Stimulated activated effector memory CD8-positive, alpha-beta T cell treated with anti-CD3 and anti-CD28 coated beads, Interleukin-12 subunit alpha, Interleukin-12 subunit beta, amount 100 ng/mL, for 72 hours (primary cell): ENCODE results near the gene HPCAL1.

Experiments
- ATAC-seq: fragments of 150-1000 bp; cut with Tn5 transposase; 2 replicates; pipeline ENCODE4 v1.10.0; 2021
- DNase-seq, 2 donors: peaks; one replicate each; pipeline ENCODE4 v3.0.0; 2021 to 2022; ENCODE audit warnings: low spot score in 2 of 2
- H3K27ac Mint-ChIP-seq: one replicate; pipeline ENCODE4 v1.8.0; 2022; ENCODE audit warnings: mild to moderate bottlenecking, mixed read lengths
- H3K36me3 Mint-ChIP-seq: one replicate; pipeline ENCODE4 v1.8.0; 2022; ENCODE audit warnings: mild to moderate bottlenecking, mixed read lengths
- H3K4me1 Mint-ChIP-seq: one replicate; pipeline ENCODE4 v1.8.0; 2022; ENCODE audit warnings: mixed read lengths
- H3K4me3 Mint-ChIP-seq: one replicate; pipeline ENCODE4 v1.8.0; 2022; ENCODE audit warnings: mild to moderate bottlenecking, mixed read lengths
- H3K9me3 Mint-ChIP-seq: one replicate; pipeline ENCODE4 v1.8.0; 2022; ENCODE audit warnings: mixed read lengths

Gene HPCAL1

DNA sequence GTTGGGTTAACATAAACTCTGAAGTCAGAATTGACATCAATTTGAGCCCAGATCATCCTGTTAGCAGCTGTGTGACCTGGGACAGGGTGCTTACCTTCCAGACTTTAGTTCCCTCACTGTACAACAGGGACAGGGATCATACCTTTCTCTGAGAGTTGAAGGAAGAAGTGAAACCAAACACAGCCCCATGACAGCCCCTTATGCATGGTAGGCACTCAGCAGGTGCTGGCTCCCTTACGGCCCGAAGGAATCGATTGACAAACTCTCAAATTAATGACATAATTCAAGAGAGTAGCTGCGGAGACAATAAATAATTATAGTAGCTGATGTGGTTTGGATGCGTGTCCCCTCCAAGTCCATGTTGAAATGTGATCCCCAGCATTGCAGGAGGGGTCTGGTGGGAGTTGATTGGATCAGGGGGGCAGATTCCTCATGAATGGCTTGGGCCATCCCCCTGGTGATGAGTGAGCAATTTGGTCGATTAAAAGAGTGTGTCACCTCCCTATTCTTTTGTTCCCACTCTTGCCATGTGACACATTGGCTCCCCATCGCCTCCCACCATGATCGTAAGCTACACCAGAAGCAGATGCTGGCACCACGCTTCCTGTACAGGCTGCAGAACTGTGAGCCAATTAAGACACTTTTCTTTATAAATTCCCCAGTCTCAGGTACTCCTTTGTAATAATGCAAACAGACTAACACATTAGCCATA lies 73.0 kb downstream of the HPCAL1 start:
- peak overlapping the region; percentile 48 for H3K27ac Mint-ChIP-seq
- no peaks in the 10 kb centered on the region for H3K9me3 Mint-ChIP-seq
- H3K4me1 Mint-ChIP-seq = peaks cover 74% of the 10 kb centered on the region
- ATAC-seq (no peak), DNase-seq (no peak)
- H3K36me3 Mint-ChIP-seq = peaks cover 24% of the 10 kb centered on the region
- no peak overlapping the region for H3K4me3 Mint-ChIP-seq

- Mint-ChIP-seq H3K9me3 (no peaks in the 10 kb centered on the region), H3K4me1 (peaks cover 80% of the 10 kb centered on the region), H3K36me3 (peaks cover 24% of the 10 kb centered on the region), H3K27ac (peak overlapping the region; percentile 64), H3K4me3 (peak overlapping the region; percentile 25)
- no peak for DNase-seq
- no peak for ATAC-seq
These were observed 74.5 kb downstream of the HPCAL1 start for GRCh38 chr2:10377052-10377746.

DNA sequence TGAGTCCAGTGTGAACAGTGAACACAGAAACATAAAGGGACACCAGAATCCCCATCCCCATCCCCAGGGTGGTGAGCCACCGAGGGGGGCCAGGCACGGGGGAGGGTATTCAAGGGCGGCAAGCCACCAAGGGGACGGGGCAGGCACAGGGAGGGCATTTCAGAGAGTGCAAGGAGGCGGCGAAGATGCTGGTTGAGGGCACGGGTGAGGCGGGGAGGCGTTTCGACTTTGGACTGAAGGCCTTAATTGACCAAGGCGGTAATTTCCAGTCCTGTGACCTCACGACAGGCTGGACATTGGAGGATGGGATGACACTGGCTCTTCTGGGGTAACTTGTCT lies 75.0 kb downstream of the HPCAL1 start:
- peak overlapping the region; percentile 64 for H3K27ac Mint-ChIP-seq
- ATAC-seq (no peak), DNase-seq (no peak)
- no peaks in the 10 kb centered on the region for H3K9me3 Mint-ChIP-seq
- peaks cover 23% of the 10 kb centered on the region for H3K36me3 Mint-ChIP-seq
- peak overlapping the region; percentile 25 for H3K4me3 Mint-ChIP-seq
- peaks cover 82% of the 10 kb centered on the region for H3K4me1 Mint-ChIP-seq

- peak overlapping the region; percentile 64 for H3K27ac Mint-ChIP-seq
- H3K9me3 Mint-ChIP-seq = no peaks in the 10 kb centered on the region
- ATAC-seq (no peak), DNase-seq (no peak)
- H3K4me1 Mint-ChIP-seq = peaks cover 81% of the 10 kb centered on the region
- H3K4me3 Mint-ChIP-seq = peak overlapping the region; percentile 25
- H3K36me3 Mint-ChIP-seq = peaks cover 18% of the 10 kb centered on the region
These were observed 75.5 kb downstream of the HPCAL1 start for GRCh38 chr2:10378189-10378588.

- ATAC-seq (peak; percentile 53), DNase-seq (no peak)
- Mint-ChIP-seq H3K36me3 (peaks cover 1% of the 10 kb centered on the region), H3K27ac (peak overlapping the region; percentile 77), H3K4me1 (peaks cover 83% of the 10 kb centered on the region), H3K9me3 (no peaks in the 10 kb centered on the region), H3K4me3 (no peak overlapping the region)
These were observed 77.6 kb downstream of the HPCAL1 start for GRCh38 chr2:10380048-10380926.

DNA sequence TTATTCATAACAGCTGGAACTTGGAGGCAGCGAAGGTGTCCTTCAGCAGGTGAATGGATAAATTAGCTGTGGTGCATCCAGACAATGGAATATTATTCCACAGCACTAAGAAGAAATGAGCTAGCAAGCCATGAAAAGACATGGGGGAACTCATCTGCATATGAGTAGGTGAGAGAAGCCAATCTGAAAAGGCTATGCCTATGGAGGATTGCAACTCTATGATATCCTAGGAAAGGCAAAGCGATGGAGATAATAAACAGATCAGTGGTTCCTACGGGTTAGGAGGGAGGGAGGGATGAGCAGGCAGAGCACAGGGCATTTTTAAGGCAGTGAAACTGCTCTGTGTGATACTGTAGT lies 79.3 kb downstream of the HPCAL1 start:
- no peak for DNase-seq
- Mint-ChIP-seq H3K9me3 (no peaks in the 10 kb centered on the region), H3K36me3 (peaks cover 7% of the 10 kb centered on the region), H3K4me3 (peak overlapping the region; percentile 52), H3K4me1 (peaks cover 84% of the 10 kb centered on the region), H3K27ac (peak overlapping the region; percentile 59)
- ATAC-seq = no peak

- H3K36me3 Mint-ChIP-seq = peaks cover 10% of the 10 kb centered on the region
- no peaks in the 10 kb centered on the region for H3K9me3 Mint-ChIP-seq
- H3K4me1 Mint-ChIP-seq = peaks cover 87% of the 10 kb centered on the region
- ATAC-seq = peak; percentile 81
- peak in 1 of 2 donors; percentile 55 for DNase-seq
- peak overlapping the region; percentile 59 for H3K27ac Mint-ChIP-seq
- H3K4me3 Mint-ChIP-seq = peak overlapping the region; percentile 52
These were observed 79.8 kb downstream of the HPCAL1 start for GRCh38 chr2:10382354-10383061.

DNA sequence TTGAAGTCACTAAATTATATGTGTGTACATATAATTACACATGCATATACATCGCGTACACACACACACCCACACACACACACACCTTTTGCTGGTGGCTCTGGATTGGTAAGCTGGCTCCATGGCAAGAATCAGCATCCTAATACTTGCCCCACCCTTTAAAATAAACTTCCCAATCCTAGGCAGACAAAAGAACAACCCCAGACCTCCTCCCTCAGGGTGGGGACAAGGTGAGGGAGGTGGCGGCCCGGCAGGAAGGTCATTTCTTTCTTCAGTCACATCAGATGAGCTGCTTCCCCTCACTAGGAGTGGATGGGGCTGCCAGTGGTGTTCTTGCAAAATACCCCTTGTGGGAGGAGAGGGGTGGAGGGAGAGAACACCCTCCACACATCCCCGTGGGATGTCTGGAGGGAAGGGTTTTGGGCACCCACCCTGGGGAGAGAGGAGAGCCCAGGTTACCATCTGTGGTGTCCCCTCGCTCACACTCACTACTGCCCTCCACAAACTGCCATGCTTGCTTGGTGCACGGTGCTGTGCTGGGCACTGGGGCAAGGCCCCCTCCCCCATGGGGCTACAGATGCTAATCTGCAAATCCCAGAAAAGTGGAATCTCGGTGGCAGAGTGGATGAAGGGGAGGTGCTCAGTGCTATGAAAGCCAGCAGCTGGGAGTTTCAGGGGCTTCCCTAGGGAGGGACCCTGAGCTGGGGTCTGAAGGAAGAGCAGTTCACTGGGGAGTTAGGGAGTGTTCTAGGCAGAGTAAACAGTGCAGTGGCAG lies 81.4 kb downstream of the HPCAL1 start:
- H3K27ac Mint-ChIP-seq = peak overlapping the region; percentile 56
- peaks cover 85% of the 10 kb centered on the region for H3K4me1 Mint-ChIP-seq
- no peaks in the 10 kb centered on the region for H3K9me3 Mint-ChIP-seq
- no peak overlapping the region for H3K4me3 Mint-ChIP-seq
- H3K36me3 Mint-ChIP-seq = peaks cover 13% of the 10 kb centered on the region
- DNase-seq (no peak), ATAC-seq (no peak)

DNA sequence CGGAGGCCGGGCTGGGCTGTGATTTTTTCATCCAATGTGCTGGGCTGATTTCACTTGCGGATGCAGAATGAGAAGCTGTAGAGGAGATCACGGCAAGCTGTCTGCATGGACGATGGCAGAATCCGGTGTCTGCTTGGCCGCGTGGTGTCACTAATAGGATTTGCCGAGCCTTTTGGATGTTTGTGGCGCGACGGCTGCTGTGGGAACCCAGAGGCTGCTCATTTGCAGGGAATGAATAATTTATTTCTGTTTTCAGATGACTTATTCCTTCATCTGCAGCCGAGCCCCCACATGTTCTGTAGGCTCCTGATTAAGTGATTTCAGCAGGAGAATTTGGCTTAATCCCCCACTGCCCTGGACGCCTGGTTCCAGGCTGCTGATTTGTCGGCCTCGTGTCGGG lies 82.8 kb downstream of the HPCAL1 start:
- peak overlapping the region; percentile 89 for H3K27ac Mint-ChIP-seq
- no peak overlapping the region for H3K4me3 Mint-ChIP-seq
- DNase-seq (no peak), ATAC-seq (no peak)
- peaks cover 13% of the 10 kb centered on the region for H3K36me3 Mint-ChIP-seq
- H3K9me3 Mint-ChIP-seq = no peaks in the 10 kb centered on the region
- peaks cover 84% of the 10 kb centered on the region for H3K4me1 Mint-ChIP-seq

- no peak for DNase-seq
- Mint-ChIP-seq H3K9me3 (no peaks in the 10 kb centered on the region), H3K27ac (peak overlapping the region; percentile 89), H3K4me3 (peak overlapping the region; percentile 36), H3K36me3 (peaks cover 13% of the 10 kb centered on the region), H3K4me1 (peaks cover 77% of the 10 kb centered on the region)
- ATAC-seq = no peak
These were observed 83.4 kb downstream of the HPCAL1 start for GRCh38 chr2:10385933-10386773.

DNA sequence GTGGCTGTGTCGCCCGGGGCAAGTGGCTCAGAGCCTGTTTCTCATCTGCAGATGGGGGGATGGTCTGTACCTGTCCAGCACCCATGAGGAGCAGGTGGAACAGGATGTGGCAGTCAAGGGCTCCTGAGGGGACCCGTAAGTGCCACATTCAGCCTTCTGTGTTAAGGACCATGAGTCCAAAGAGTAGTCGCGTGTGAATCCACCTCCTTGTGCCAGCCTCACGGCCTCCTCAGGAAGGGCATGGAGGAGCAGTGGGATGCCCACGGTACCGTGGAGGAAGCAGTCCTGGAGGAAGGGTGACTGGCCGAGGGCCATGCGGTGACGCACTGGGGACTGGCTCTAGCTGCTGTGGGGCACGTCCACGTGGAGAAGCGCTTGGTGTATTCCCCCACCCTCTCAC lies 84.3 kb downstream of the HPCAL1 start:
- Mint-ChIP-seq H3K27ac (peak overlapping the region; percentile 89), H3K9me3 (no peaks in the 10 kb centered on the region), H3K4me3 (no peak overlapping the region), H3K36me3 (peaks cover 13% of the 10 kb centered on the region), H3K4me1 (peaks cover 73% of the 10 kb centered on the region)
- no peak for ATAC-seq
- DNase-seq = no peak

DNA sequence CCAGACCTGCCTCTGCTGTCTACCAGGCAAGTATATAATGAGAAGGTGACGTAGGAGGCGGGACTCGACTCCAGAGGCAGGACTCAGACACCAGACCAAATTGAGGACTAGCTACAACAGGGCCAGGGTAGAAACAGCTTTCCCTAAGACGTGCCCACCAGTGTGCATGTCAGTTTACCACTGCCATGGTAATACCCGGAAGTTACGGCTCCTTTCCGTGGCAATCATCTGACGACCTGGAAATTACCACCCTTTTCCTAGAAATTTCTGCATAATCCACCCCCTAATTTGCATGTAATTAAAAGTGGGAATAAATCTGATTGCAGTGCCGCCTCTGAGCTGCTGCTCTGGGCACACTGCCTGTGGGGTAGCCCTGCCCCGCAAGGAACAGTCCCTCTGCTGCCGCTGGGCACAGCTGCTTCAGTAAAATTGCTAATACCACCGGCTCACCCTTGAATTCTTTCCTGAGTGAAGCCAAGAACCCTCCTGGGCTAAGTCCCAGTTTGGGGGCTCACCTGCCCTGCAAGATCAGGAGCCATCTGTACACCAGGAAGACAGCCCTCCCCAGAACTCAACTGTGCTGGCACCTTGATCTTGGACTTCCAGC lies 86.4 kb downstream of the HPCAL1 start:
- no peak for ATAC-seq
- peak overlapping the region; percentile 68 for H3K27ac Mint-ChIP-seq
- peaks cover 59% of the 10 kb centered on the region for H3K4me1 Mint-ChIP-seq
- no peak overlapping the region for H3K4me3 Mint-ChIP-seq
- no peak for DNase-seq
- H3K36me3 Mint-ChIP-seq = peaks cover 13% of the 10 kb centered on the region
- no peaks in the 10 kb centered on the region for H3K9me3 Mint-ChIP-seq

DNA sequence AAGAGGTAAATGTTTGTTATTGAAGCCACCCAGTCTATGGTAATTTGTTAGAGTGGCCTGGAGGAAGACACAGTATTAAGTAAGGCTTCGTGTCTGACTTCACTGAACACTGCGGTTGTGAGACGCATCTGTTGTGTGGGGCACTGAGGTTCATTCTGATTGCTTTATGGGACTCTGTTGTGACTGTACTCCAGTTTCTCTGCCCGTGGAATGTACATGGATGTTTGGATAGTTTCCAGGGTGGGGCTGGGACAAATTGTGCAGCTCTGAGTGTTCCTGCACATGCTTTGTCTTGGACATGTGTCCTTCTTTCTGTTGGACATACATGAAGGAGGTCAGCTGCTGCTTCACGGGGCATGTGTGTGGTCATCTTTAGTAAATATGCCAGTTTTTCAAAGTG lies 86.9 kb downstream of the HPCAL1 start:
- Mint-ChIP-seq H3K4me1 (peaks cover 59% of the 10 kb centered on the region), H3K36me3 (peaks cover 17% of the 10 kb centered on the region)

More for the DNA sequence above, 86.9 kb downstream of the HPCAL1 start:
- no peak for ATAC-seq
- no peaks in the 10 kb centered on the region for H3K9me3 Mint-ChIP-seq
- H3K27ac Mint-ChIP-seq = peak overlapping the region; percentile 68
- H3K4me3 Mint-ChIP-seq = no peak overlapping the region
- DNase-seq = no peak
